EH (cell line): Measurements from ENCODE around the gene KCNJ1.

Experiments
- DNase-seq: peaks from one replicate; pipeline ENCODE4 v3.0.0-alpha.2; 2015; ENCODE audit warnings: low read depth

KCNJ1 gene

DNA sequence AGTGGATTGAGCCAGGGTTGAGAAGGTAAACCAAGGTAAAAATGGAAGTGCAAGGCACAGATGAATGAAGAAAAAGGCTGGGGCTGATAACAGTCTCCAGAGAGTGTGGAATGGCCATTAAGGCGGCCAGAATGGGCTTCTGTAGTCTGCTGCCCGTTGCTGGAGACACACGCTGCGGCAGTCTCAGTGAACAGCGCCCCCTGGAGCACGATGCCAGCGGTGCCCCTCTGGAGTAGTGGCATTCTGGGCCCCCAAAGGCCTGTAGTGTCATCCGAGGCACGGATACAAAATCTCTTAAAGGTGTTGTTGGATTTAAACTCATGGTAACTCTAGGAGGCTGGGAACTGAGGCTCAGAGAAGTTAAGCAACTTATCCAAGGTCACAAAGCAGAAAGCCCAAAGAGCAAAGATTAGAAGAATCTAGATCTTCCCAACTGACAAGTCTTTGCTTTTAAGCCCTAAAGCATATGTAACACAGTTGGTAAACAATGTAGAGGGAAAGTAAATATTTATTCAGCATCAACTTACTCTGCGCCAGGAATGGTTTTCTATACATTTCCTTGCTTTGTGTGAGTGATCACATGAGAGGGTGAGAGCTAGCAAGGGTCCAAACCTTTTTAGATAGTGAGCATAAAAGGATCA, 18.2 kb downstream of the KCNJ1 start:
- peak; percentile 42 for DNase-seq

- no peak for DNase-seq
Measured at GRCh38 chr11:128846985-128847384, 20.1 kb downstream of the KCNJ1 start.

DNA sequence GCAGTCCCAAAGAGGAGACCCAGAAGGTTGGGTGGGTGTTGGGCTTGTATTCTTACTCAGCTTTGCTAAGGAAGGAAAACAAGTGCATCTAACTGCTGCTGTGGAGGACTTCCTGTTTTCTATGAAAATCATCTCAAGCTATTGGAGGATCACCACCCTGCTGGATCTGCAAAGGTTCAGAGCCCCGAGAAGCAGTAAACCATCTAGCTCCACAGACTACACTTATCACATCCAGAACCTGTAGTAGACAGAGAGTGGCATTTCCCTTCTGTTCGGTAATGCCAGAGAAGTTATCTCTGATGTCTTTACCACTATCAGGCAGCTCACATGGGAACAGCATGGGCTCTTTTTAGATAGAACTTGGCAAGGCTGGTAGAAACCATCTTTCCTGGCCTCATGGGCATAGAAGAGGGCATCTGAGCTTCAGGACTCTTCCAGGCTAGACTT, 21.7 kb downstream of the KCNJ1 start:
- DNase-seq: no peak

- no peak for DNase-seq
Measured at GRCh38 chr11:128843198-128843785, 23.8 kb downstream of the KCNJ1 start.

- no peak for DNase-seq
Measured at GRCh38 chr11:128841461-128842072, 25.5 kb downstream of the KCNJ1 start.

DNA sequence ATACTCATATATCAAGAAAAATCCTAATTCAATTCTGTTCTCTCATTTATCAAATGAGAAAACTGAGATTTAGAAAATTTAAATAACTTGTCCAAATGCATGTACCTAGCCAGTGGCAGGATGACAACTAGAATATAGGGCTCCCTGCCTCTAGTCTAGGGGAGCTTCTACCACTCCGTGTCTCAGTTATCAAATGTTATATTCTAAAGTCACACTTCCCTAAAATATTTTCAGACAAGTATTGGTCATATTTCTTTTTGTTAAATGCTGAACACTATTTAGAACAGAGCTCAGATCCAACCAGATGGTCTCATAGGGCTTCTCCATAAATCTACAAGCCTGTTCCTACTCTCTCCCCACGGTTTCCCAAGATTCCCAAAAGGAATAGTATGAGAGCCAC, 26.3 kb downstream of the KCNJ1 start:
- DNase-seq: no peak

- DNase-seq: no peak
Measured at GRCh38 chr11:128840137-128840536, 27.0 kb downstream of the KCNJ1 start.

DNA sequence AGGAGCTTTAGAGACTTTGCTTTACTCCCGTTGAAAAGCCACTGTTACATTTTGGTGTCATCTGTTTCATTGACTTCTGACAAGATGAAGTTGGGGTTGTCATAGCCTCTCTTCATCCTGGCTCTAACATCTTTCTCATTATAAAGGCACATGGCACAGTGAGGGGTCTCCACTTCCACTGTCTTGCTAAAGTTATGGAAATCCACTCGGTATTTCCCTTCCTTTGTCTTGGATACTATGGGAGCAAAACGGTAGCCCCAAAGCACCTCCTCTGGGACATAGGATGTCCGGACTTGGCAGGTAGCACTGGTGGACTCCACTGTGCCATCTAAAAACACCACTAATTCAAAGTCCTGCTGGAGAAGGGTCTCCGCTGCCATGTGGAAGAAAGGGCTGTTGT, 28.0 kb downstream of the KCNJ1 start:
- no peak for DNase-seq

DNA sequence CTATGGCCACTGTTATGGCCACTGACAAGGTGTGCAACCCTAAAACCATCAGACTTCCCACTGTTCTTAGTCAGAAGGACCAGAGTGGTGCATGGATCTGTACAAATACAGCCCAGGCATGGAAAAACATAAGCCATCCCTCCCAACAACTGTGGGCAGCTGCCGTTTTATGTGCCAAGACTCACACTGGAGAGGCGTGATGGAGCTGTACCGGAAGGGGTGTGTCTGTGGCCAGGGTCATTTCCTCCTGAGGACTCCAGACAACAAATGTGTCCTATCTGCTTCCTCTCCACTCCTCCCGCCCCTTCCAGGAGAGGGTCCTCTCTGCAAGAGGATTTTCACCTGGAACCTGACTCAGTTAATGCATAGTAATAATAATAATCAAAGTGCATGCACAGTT, 29.5 kb downstream of the KCNJ1 start:
- DNase-seq: no peak

- peak; percentile 60 for DNase-seq
Measured at GRCh38 chr11:128835741-128836430, 31.2 kb downstream of the KCNJ1 start.

GRCh38 chr11:128834157-128834556, 32.9 kb downstream of the KCNJ1 start:
- no peak for DNase-seq

DNA sequence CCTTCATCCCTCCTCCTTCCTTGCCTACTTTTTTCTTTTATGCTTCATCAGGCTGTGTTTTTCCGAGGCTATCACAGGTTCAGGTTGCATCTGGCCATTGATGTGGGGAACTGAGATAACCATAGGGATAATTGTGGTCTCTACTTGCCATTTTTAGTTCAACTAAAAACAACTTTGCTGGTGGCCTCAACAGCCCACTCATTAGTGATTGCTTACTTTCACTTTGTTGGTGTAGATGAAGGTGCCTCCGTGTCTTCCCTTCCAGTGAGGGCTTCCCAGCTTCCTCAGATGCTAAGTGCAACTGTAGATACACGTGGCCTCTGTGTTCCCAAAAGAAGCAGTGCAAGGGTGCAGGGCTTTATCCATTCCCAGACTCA, 35.0 kb downstream of the KCNJ1 start:
- DNase-seq: no peak

DNA sequence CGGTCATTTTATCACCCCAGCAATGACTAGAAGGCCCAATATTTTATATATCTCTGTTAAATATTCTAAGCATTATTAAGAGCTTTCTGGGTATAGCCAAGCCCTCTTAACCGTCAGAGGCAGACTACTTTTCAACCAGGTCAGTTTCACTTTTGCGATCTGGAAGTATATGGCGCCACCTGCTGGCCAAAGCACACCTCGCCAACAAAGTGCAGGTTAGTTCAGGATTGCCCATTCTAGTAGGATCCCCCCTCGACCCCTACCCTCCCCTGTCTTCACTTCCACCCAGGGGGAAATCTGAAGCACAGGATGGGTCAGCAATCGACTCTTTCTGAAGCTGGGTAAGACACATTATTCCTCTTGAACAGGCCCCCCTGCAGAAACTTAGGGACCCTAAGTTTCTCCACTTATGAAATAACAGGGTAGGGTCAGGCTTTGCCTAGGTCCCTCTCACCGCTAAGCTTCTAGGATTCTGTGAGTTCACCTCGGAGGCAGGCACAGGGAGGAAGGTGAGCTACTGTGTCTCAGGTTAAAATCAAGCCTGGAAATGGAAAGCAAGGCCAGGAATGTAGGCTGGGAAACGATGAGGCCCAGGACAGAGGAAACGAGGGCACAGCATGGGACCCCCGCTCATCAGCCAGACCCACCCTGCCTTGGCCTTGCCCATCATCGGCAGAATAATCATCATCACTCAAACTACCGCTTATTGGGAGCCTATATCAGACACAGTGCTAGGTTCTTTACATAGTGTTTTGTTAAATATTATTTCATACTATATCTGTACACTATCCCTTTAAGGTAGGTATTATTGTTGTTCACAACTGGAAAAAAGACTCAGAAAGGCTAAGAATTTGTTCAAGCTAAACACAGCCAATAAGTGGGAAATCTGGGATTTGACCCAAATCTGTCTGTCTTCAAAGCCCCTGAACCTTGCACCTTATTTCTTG, 35.6 kb downstream of the KCNJ1 start:
- DNase-seq: peak; percentile 78

- DNase-seq: no peak
Measured at GRCh38 chr11:128830290-128831173, 36.6 kb downstream of the KCNJ1 start.

DNA sequence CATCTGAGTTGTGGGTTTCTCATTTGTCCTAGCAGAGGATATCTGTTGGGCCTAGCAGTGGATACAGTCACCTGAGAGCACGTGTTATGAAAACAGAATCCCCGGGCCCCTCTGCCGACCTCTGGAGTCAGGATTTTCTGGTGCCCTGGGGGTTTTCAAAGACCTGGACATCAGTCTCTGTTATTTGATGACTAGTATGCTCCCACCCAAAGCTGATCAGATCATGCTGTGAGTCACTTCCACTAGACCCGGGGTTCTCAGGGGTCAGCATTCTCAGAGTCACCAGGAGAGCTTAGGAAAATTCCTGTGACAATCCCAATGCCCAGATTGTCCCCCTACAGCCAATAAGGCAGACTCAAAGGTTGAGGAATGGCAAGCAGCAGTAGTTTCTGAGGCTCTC, 38.7 kb downstream of the KCNJ1 start:
- peak; percentile 37 for DNase-seq

DNA sequence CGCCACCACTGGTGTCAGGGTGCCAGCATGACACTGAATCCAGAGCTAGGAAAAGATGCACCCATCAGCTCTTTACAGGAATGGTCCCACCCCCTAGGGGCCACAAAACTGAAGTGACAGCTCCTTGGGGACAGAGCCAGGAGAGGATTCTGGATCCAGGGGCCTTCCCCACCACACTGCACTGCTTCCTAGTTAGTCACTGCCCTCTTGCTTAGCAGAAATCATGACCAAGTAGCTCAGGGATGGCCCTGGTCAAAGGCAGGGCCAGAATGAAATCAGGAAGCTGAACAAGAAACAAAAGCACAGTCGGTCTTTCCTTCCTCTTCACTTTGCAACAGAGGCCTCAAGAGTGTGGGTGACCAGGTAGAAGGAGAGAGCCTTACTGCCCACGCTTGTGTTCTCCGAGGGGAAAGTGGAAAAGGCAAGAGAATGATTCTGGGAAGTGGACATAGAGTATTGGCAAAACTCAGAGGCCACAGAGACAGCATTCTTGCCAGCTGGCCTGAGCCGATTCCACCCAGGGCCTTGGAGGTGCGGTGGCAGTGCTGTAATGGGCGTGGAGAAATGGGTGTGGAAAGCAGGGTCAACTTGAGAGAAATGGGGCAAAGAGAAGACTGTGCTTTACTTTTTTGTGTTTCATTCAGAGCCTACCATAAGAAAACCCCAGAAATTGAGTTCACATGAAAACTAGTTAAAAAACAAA, 39.8 kb downstream of the KCNJ1 start:
- DNase-seq: no peak

GRCh38 chr11:128825050-128825784, 41.9 kb downstream of the KCNJ1 start:
- DNase-seq: no peak

DNA sequence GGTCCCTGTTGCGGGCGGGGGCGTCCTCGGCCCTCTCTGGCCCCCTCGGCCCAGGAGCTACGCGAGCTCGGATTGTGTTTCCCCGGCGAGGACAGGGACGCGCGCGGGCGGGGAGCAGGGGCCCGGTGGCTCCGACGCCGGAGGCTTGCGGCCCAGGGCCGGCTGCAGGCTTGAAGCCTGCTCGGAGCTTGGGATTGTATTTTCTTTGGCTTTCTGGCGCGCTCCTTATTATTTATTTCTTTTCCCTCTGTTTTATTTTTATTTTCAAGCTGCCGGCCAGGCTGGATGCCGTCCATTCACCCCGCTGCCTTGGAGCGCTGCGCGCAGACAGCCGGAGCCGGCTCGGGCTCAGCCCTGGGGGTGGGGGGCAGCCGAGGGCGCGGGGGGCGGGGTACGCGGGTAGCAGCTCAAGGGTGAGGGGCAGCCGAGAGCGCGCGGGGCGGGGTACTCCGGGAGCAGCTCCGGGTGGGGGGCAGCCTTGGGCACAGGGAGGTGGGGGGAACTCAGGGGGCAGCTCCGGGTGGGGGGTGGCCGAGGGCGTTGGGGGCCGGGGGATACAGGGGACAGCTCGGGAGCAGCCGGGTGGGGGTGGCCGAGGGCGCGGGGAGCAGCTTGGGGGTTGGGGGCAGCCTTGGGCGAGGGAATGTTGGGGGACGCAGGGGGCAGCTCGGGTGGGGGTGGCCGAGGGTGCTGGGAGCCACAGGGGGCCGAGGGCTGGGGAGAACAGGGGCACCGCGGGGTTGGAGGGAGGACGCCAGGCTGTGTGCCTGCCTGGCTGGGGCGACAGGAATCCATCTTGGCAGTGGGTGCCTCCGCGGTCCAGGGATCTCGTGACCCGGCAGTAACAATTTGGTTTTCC, 42.7 kb downstream of the KCNJ1 start:
- DNase-seq: no peak

GRCh38 chr11:128823753-128824152, 43.3 kb downstream of the KCNJ1 start:
- DNase-seq: no peak
